ENCODE measurements around the gene SOX10. TPM values are rescaled to one million over a fixed set of nuclear protein-coding genes. Genes with fewer than 3 reads are reported as not detected.

The SOX10 gene
- total and polyA plus RNA-seq, 2 of the 13 experiments (the other 11 are each of a cell fraction or from before 2014, with no cell fraction given), result not detected

DNA sequence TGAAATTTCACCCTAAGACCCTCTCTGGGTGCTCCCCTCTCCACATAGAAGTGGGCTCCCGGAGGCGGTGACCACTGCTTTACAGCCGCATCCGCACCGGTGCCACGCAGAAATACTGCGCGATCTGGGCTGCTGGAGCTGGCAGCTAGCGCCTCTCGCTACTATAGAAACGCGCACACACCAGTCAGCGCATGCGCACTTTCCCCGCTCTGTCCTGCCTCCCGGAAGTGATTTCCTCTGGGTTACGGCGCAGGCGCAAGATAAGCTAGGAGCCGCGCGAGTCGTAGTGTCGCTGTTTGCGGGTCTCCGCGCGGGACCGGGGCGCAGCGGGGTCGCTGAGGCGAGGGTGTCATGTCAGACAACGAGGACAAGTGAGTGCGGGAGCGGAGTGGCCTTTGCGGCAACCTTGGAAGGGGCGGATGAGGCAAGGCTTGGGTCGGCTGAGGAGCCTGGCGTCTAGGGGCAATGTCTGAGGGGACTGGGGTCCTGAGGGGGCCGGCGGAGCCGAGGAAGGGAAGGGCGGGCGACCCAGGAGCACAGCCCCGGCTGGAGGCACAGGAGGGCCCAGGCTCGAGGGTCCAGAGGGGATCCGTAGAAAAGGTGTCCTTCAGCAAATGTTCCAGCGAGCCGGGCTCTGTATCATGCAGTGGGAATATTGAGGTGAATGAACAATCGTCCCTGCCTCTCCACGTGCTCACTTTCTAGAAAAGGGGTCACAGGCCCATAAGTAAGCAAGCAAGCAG lies 30.7 kb downstream of the SOX10 start, which contains the start of the genes C22orf23 and POLR2F (continued):
- TF ChIP-seq, protein P1, sequence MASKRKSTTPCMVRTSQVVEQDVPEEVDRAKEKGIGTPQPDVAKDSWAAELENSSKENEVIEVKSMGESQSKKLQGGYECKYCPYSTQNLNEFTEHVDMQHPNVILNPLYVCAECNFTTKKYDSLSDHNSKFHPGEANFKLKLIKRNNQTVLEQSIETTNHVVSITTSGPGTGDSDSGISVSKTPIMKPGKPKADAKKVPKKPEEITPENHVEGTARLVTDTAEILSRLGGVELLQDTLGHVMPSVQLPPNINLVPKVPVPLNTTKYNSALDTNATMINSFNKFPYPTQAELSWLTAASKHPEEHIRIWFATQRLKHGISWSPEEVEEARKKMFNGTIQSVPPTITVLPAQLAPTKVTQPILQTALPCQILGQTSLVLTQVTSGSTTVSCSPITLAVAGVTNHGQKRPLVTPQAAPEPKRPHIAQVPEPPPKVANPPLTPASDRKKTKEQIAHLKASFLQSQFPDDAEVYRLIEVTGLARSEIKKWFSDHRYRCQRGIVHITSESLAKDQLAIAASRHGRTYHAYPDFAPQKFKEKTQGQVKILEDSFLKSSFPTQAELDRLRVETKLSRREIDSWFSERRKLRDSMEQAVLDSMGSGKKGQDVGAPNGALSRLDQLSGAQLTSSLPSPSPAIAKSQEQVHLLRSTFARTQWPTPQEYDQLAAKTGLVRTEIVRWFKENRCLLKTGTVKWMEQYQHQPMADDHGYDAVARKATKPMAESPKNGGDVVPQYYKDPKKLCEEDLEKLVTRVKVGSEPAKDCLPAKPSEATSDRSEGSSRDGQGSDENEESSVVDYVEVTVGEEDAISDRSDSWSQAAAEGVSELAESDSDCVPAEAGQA (IDR thresholded peaks at IDR 0.05; ENCODE audit: low read depth), result 0 out of 2 replicates have a peak, but pooled peaks have one; percentile 24
- TF ChIP-seq, protein P1 (CRISPR knock-in tag; IDR thresholded peaks at IDR 0.05; ENCODE audit: borderline replicate concordance), result no peak
- TF ChIP-seq, protein P2, sequence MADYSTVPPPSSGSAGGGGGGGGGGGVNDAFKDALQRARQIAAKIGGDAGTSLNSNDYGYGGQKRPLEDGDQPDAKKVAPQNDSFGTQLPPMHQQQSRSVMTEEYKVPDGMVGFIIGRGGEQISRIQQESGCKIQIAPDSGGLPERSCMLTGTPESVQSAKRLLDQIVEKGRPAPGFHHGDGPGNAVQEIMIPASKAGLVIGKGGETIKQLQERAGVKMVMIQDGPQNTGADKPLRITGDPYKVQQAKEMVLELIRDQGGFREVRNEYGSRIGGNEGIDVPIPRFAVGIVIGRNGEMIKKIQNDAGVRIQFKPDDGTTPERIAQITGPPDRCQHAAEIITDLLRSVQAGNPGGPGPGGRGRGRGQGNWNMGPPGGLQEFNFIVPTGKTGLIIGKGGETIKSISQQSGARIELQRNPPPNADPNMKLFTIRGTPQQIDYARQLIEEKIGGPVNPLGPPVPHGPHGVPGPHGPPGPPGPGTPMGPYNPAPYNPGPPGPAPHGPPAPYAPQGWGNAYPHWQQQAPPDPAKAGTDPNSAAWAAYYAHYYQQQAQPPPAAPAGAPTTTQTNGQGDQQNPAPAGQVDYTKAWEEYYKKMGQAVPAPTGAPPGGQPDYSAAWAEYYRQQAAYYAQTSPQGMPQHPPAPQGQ (CRISPR knock-in tag; IDR thresholded peaks at IDR 0.05; ENCODE audit: borderline replicate concordance), result 0 out of 2 replicates have a peak, but pooled peaks have one; percentile 58
- TF ChIP-seq, protein P3, sequence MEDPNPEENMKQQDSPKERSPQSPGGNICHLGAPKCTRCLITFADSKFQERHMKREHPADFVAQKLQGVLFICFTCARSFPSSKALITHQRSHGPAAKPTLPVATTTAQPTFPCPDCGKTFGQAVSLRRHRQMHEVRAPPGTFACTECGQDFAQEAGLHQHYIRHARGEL (CRISPR knock-in tag; IDR thresholded peaks at IDR 0.05), result no peak
- TF ChIP-seq ZNF430 (CRISPR knock-in tag; IDR thresholded peaks at IDR 0.05), result peak; percentile 78
- no peak for TF ChIP-seq ZNF569 (CRISPR knock-in tag; IDR thresholded peaks at IDR 0.05; ENCODE audit: borderline replicate concordance)
- no peak for TF ChIP-seq RFXANK (CRISPR knock-in tag; IDR thresholded peaks at IDR 0.05)
- TF ChIP-seq, protein P4, sequence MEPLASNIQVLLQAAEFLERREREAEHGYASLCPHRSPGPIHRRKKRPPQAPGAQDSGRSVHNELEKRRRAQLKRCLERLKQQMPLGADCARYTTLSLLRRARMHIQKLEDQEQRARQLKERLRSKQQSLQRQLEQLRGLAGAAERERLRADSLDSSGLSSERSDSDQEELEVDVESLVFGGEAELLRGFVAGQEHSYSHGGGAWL (CRISPR knock-in tag; IDR thresholded peaks at IDR 0.05), result no peak; the same call in 1 of the 2 replicates
- TF ChIP-seq ZNF790 (CRISPR knock-in tag; IDR thresholded peaks at IDR 0.05; ENCODE audit: borderline replicate concordance), result 0 out of 2 replicates have a peak, but pooled peaks have one; percentile 44
- TF ChIP-seq ZNF839 (CRISPR knock-in tag; IDR thresholded peaks at IDR 0.05; ENCODE audit: borderline replicate concordance), result no peak
- TF ChIP-seq U2AF2 (IDR thresholded peaks at IDR 0.05; ENCODE audit: low read depth, low read length), result no peak
- TF ChIP-seq FIP1L1 (IDR thresholded peaks at IDR 0.05; ENCODE audit: borderline replicate concordance, insufficient read depth, low read depth, low read length), result no peak
- no peak for TF ChIP-seq ZNF180 (CRISPR knock-in tag; IDR thresholded peaks at IDR 0.05; ENCODE audit: borderline replicate concordance, low read depth)
- peak; percentile 24; the same call in 1 of the 2 replicates for TF ChIP-seq NCOA1 (CRISPR knock-in tag; IDR thresholded peaks at IDR 0.05)
- peak; percentile 25; the same call in 1 of the 2 replicates for TF ChIP-seq ZMYM4 (CRISPR knock-in tag; IDR thresholded peaks at IDR 0.05)
- TF ChIP-seq HNRNPL (IDR thresholded peaks at IDR 0.05; ENCODE audit: low read depth, low read length), result no peak
- TF ChIP-seq, protein P5, sequence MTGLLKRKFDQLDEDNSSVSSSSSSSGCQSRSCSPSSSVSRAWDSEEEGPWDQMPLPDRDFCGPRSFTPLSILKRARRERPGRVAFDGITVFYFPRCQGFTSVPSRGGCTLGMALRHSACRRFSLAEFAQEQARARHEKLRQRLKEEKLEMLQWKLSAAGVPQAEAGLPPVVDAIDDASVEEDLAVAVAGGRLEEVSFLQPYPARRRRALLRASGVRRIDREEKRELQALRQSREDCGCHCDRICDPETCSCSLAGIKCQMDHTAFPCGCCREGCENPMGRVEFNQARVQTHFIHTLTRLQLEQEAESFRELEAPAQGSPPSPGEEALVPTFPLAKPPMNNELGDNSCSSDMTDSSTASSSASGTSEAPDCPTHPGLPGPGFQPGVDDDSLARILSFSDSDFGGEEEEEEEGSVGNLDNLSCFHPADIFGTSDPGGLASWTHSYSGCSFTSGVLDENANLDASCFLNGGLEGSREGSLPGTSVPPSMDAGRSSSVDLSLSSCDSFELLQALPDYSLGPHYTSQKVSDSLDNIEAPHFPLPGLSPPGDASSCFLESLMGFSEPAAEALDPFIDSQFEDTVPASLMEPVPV (CRISPR knock-in tag; IDR thresholded peaks at IDR 0.05), result 0 out of 2 replicates have a peak, but pooled peaks have one; percentile 25
- peak; percentile 43; the same call in 1 of the 2 replicates for TF ChIP-seq CBFB (CRISPR knock-in tag; IDR thresholded peaks at IDR 0.05)

Data from HepG2 (cell line).